ENCODE data around the gene HARBI1. TPM values are rescaled to one million over a fixed set of nuclear protein-coding genes. Genes with fewer than 3 reads are reported as not detected.

The HARBI1 gene
- total and polyA plus RNA-seq, 10 of the 15 experiments (the other 5 are each of a cell fraction or from before 2014, with no cell fraction given), result 3.6 to 8.4 (median 5.2) TPM

DNA sequence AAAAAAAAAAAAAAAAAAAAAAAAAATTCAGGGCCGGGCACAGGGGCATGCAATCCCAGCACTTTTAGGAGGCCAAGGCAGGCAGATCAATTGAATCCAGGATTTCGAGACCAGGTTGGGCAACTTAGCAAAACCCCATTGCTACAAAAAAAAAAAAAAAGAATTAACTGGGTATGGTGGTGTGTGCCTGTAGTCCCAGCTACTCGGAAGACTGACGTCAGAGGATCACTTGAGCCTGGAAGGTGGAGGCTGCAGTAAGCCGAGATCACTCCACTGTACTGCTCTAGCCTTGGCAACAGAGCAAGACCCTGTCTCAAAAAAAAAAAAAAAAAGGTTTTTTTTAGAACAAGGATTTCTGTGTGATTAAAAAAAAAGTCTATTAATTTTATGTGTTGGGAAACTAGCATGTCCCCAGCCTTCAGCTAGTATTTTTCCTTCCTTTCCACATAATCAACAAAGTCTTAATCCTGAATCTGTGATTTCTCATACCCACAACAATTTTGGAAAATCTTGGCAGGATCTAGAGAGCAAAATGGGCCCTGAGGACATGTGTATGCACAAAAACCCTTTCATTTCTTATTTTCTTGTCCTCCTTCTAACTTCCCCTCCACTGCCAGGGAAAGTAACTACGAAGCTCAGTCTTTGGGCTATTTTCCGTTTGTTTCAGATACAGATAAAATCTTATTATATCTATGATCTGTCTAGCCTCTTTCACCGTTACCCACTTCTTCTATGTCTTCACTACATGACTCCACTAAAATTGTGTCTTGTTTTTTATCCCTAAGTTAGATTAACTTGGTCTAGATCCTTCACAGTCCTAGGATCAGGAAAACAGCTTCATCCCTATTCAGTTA is 17.5 kb downstream of the HARBI1 start (continued):
- TF ChIP-seq, protein P1, sequence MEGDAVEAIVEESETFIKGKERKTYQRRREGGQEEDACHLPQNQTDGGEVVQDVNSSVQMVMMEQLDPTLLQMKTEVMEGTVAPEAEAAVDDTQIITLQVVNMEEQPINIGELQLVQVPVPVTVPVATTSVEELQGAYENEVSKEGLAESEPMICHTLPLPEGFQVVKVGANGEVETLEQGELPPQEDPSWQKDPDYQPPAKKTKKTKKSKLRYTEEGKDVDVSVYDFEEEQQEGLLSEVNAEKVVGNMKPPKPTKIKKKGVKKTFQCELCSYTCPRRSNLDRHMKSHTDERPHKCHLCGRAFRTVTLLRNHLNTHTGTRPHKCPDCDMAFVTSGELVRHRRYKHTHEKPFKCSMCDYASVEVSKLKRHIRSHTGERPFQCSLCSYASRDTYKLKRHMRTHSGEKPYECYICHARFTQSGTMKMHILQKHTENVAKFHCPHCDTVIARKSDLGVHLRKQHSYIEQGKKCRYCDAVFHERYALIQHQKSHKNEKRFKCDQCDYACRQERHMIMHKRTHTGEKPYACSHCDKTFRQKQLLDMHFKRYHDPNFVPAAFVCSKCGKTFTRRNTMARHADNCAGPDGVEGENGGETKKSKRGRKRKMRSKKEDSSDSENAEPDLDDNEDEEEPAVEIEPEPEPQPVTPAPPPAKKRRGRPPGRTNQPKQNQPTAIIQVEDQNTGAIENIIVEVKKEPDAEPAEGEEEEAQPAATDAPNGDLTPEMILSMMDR (IDR thresholded peaks at IDR 0.05 in 2 of 3, conservative IDR thresholded peaks at IDR 0.05 in 1 of 3; ENCODE audit: control insufficient read depth in 2 of 3, extremely low read depth in 1 of 3, insufficient read depth in 1 of 3, low read depth in 3 of 3, low read length in 3 of 3), result no peak

DNA sequence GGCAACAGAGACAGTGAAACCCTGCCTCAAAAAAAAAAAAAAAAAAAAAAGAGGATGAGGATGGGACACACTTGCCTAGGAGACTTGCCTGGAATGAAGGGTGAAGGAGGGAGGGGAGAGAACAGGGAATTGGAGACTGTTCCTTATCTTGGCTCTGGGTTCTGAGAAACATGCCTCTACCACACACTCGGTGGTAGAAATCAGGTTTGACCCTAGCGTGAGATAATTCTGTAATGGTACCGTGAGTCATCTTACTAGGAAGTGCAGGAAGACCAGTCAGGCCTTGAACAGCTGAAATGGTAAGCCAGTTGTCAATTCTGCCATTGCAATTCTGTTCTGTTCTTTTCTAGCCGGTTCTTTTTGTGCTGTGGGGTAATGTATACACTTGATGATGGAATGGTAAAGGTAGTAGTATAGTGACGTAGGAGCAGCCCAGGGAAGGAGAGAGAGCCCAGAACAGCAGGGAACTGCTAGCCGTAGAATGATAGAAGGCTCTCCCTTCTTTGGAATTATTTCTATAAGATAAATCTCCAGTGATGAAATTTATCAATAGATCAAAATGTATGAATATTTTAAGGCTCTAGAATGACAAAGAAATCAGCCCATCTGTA is 19.3 kb downstream of the HARBI1 start:
- no peak overlapping the region for H3K4me2 ChIP-seq (ENCODE audit: control insufficient read depth, insufficient read depth)
- H3K9ac ChIP-seq (ENCODE audit: control insufficient read depth, insufficient read depth, low read length), result no peak overlapping the region
- no peaks in the 10 kb centered on the region for H4K20me1 ChIP-seq (ENCODE audit: control insufficient read depth, insufficient read depth)
- no peak for TF ChIP-seq BHLHE40 (IDR thresholded peaks at IDR 0.05; ENCODE audit: borderline replicate concordance in 1 of 2, low read depth in 2 of 2, low read length in 1 of 2)
- TF ChIP-seq TCF7 (IDR thresholded peaks at IDR 0.05; ENCODE audit: borderline replicate concordance), result no peak
- TF ChIP-seq, protein P2, sequence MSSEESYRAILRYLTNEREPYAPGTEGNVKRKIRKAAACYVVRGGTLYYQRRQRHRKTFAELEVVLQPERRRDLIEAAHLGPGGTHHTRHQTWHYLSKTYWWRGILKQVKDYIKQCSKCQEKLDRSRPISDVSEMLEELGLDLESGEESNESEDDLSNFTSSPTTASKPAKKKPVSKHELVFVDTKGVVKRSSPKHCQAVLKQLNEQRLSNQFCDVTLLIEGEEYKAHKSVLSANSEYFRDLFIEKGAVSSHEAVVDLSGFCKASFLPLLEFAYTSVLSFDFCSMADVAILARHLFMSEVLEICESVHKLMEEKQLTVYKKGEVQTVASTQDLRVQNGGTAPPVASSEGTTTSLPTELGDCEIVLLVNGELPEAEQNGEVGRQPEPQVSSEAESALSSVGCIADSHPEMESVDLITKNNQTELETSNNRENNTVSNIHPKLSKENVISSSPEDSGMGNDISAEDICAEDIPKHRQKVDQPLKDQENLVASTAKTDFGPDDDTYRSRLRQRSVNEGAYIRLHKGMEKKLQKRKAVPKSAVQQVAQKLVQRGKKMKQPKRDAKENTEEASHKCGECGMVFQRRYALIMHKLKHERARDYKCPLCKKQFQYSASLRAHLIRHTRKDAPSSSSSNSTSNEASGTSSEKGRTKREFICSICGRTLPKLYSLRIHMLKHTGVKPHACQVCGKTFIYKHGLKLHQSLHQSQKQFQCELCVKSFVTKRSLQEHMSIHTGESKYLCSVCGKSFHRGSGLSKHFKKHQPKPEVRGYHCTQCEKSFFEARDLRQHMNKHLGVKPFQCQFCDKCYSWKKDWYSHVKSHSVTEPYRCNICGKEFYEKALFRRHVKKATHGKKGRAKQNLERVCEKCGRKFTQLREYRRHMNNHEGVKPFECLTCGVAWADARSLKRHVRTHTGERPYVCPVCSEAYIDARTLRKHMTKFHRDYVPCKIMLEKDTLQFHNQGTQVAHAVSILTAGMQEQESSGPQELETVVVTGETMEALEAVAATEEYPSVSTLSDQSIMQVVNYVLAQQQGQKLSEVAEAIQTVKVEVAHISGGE (CRISPR knock-in tag; IDR thresholded peaks at IDR 0.05), result no peak
- TF ChIP-seq SREBF1 (IDR thresholded peaks at IDR 0.05; ENCODE audit: low read length), result no peak
- no peak for TF ChIP-seq ZNF207 (IDR thresholded peaks at IDR 0.05; ENCODE audit: borderline replicate concordance)
- TF ChIP-seq, protein P3, sequence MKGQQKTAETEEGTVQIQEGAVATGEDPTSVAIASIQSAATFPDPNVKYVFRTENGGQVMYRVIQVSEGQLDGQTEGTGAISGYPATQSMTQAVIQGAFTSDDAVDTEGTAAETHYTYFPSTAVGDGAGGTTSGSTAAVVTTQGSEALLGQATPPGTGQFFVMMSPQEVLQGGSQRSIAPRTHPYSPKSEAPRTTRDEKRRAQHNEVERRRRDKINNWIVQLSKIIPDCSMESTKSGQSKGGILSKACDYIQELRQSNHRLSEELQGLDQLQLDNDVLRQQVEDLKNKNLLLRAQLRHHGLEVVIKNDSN (IDR thresholded peaks at IDR 0.05; ENCODE audit: borderline replicate concordance, extremely low read length, insufficient read depth, low read depth, low read length), result no peak
- no peak for TF ChIP-seq BACH1 (IDR thresholded peaks at IDR 0.05; ENCODE audit: borderline replicate concordance)
- no peak for TF ChIP-seq PML (IDR thresholded peaks at IDR 0.05; ENCODE audit: low read length)
- no peak for TF ChIP-seq RB1 (IDR thresholded peaks at IDR 0.05; ENCODE audit: borderline replicate concordance)
- ChIA-PET SMC1A (ENCODE audit: uncharacterized antibody, unreplicated experiment) (no interaction called here), POLR2A (no interaction called here), CTCF (interaction anchor here (0.7 kb wide), 1 partner anchor 20 kb away, joined by 3 read pairs; no protein-coding TSS in a partner anchor), RAD21 (ENCODE audit: unreplicated experiment) (no interaction called here)
- ATAC-seq, result no peak
- intact Hi-C loops (cut with micrococcal nuclease; ENCODE audit: unreplicated experiment) (no loop called here), in situ Hi-C loops (cut with MboI) (no loop called here)
- no TSS peak for BruUV-seq (replicated peaks)
- no peak overlapping the region for H3K27ac ChIP-seq (ENCODE audit: control insufficient read depth, insufficient read depth)
- no peak overlapping the region for H3K4me3 ChIP-seq
- no peak for DNase-seq (ENCODE audit: low read depth, low spot score)
- no peak for FAIRE-seq
- no peak overlapping the region for H2AFZ ChIP-seq (ENCODE audit: control insufficient read depth, low read depth, low read length)
- no peaks in the 10 kb centered on the region for H3K36me3 ChIP-seq (ENCODE audit: control insufficient read depth in 2 of 2, insufficient read depth in 2 of 2, low read length in 1 of 2)
- 0 out of 2 replicates have a peak, but pooled peaks cover 3% of the 10 kb centered on the region for H3K4me1 ChIP-seq (ENCODE audit: control insufficient read depth, insufficient read depth, low read length)
- H3K79me2 ChIP-seq (ENCODE audit: control insufficient read depth, insufficient read depth, low read length), result peaks cover 11% of the 10 kb centered on the region
- no peaks in the 10 kb centered on the region for H3K9me3 ChIP-seq (replicated peaks; ENCODE audit: control insufficient read depth, insufficient read depth, low read length)
- WGBS (ENCODE audit: insufficient coverage, insufficient replicate concordance, low lambda C conversion rate, missing lambda C conversion rate), result 87% methylated on average over 6 of the region's 6 CpGs
- no peaks in the 10 kb centered on the region for H3K27me3 ChIP-seq (replicated peaks in 1 of 2; ENCODE audit: control insufficient read depth in 2 of 2, insufficient read depth in 2 of 2, low read length in 1 of 2)
